ENCODE results near the gene RGS3. TPM values are rescaled to one million over a fixed set of nuclear protein-coding genes. Genes with fewer than 3 reads are reported as not detected.

The RGS3 gene
- total RNA-seq, 1 experiment from 2014 or later: 16.6 TPM

DNA sequence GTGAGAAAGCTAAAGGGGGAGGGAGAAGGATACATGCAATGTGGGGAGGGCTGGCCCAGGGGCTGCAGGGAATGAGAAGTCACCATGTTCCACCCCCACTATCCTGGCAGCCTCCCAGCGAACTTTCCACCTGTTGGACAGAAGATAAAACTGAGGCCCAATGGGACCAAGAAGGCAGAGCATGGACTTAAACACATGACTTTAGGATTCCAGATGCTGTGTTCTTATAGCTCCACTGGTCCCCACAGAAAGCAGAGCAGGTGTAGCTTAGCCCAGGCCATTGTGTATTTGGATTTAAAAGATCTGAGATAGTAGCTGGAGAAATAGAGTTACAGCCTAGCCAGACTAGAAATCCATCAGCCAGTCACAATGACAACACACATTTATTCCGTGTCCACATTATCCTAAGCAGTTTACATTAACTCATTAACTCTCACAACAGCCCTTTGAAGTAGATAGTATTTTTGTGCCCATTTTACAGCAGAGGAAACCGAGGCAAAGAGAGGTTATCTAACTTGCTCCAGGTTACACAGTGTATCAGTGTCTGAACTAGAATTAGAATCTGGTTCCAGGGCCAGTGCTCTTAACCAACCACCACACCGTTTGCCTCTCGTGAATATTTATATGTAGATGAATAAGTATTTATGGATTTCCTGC, 121.0 kb downstream of the RGS3 start:
- CTCF ChIA-PET: no interaction called here
- POLR2A ChIA-PET: interaction anchor here (1.0 kb wide), 1 partner anchor 121 kb away, joined by 3 read pairs; the partner anchor contains the start of gene RGS3
- DNase-seq (ENCODE audit: low spot score) (no peak), ATAC-seq (no peak)
- Mint-ChIP-seq H3K4me1 (0 out of 2 replicates have a peak, but pooled peaks cover 4% of the 10 kb centered on the region), H3K36me3 (no peaks in the 10 kb centered on the region), H3K9me3 (no peaks in the 10 kb centered on the region), H3K27me3 (ENCODE audit: low read depth) (no peaks in the 10 kb centered on the region), H3K4me3 (no peak overlapping the region), H3K27ac (no peak overlapping the region)
- TF ChIP-seq SOX15 (CRISPR knock-in tag; IDR thresholded peaks at IDR 0.05): no peak
- TF ChIP-seq PRRX2 (CRISPR knock-in tag; IDR thresholded peaks at IDR 0.05): no peak
- no peak for TF ChIP-seq CBFB (CRISPR knock-in tag; IDR thresholded peaks at IDR 0.05; ENCODE audit: low read depth)
- no peak for TF ChIP-seq TEAD4 (CRISPR knock-in tag; IDR thresholded peaks at IDR 0.05)
- TF ChIP-seq, protein P1, sequence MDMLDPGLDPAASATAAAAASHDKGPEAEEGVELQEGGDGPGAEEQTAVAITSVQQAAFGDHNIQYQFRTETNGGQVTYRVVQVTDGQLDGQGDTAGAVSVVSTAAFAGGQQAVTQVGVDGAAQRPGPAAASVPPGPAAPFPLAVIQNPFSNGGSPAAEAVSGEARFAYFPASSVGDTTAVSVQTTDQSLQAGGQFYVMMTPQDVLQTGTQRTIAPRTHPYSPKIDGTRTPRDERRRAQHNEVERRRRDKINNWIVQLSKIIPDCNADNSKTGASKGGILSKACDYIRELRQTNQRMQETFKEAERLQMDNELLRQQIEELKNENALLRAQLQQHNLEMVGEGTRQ (CRISPR knock-in tag; IDR thresholded peaks at IDR 0.05): no peak

DNA sequence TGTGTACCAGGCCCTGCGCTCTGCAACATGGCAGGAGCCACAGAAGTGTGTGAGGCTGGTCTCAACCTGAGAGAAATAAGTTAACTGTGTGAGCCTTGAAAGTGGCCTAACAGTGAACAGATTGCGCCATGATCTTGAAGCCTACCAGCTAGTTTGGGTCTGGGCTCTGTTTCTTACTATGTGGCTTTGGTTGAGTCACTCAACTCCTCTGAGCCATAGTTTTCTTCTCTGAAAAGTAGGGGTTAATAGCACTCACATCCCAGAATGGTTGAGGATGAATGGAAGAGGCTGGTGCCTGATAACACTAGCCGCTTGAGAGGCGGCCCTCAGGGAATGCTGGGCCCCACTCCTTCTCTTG, 121.5 kb downstream of the RGS3 start:
- ChIA-PET POLR2A (interaction anchor here (1.0 kb wide), 1 partner anchor 121 kb away, joined by 3 read pairs; the partner anchor contains the start of gene RGS3), CTCF (interaction anchor here (4.2 to 20.2 kb wide), 2 partner anchors 69 to 139 kb away, joined by 34 to 962 read pairs; no protein-coding TSS in a partner anchor)
- Mint-ChIP-seq H3K27ac (no peak overlapping the region), H3K9me3 (no peaks in the 10 kb centered on the region), H3K27me3 (ENCODE audit: low read depth) (no peaks in the 10 kb centered on the region), H3K4me3 (no peak overlapping the region), H3K36me3 (no peaks in the 10 kb centered on the region), H3K4me1 (no peaks in the 10 kb centered on the region)
- DNase-seq (ENCODE audit: low spot score) (no peak), ATAC-seq (no peak)
- no peak for TF ChIP-seq KAT7 (CRISPR knock-in tag; IDR thresholded peaks at IDR 0.05; ENCODE audit: borderline replicate concordance)
- TF ChIP-seq RORB (CRISPR knock-in tag; IDR thresholded peaks at IDR 0.05): no peak
- TF ChIP-seq E2F4 (CRISPR knock-in tag; IDR thresholded peaks at IDR 0.05; ENCODE audit: borderline replicate concordance, low read depth): no peak
- no peak for TF ChIP-seq NFATC4 (CRISPR knock-in tag; IDR thresholded peaks at IDR 0.05)
- no peak for TF ChIP-seq E2F5 (CRISPR knock-in tag; IDR thresholded peaks at IDR 0.05)
- no peak for TF ChIP-seq ZNF512 (CRISPR knock-in tag; IDR thresholded peaks at IDR 0.05; ENCODE audit: borderline replicate concordance)

DNA sequence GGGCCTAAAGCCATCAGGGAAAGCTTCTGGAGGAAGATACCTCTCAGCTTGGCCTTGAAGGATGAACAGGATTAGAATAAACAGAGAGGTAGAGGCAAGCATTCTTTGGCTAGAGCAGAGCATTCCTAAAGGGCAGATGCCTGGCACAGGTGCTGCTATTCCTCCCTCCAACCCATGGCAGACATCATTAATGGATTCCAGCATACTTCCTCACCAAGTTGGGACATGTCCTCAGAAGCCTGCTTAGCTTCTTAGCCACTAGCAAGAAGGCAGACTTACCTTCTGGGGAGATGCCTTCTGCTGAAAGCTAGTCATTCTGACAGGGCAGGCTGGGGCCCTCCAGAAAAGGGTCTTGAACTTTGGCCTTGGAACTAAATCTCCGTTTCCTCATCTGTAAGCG, 122.0 kb downstream of the RGS3 start:
- ATAC-seq (no peak), DNase-seq (ENCODE audit: low spot score) (no peak)
- no peak overlapping the region for H3K4me3 Mint-ChIP-seq
- no peak overlapping the region for H3K27ac Mint-ChIP-seq
- no peaks in the 10 kb centered on the region for H3K27me3 Mint-ChIP-seq (ENCODE audit: low read depth)
- POLR2A ChIA-PET: no interaction called here
- TF ChIP-seq CREB1 (CRISPR knock-in tag; IDR thresholded peaks at IDR 0.05): no peak
- TF ChIP-seq ETV6 (CRISPR knock-in tag; IDR thresholded peaks at IDR 0.05): no peak
- no peak for TF ChIP-seq ZNF671 (CRISPR knock-in tag; IDR thresholded peaks at IDR 0.05)
- no peaks in the 10 kb centered on the region for H3K36me3 Mint-ChIP-seq
- CTCF ChIA-PET: interaction anchor here (4.2 to 20.2 kb wide), 2 partner anchors 69 to 139 kb away, joined by 34 to 962 read pairs; no protein-coding TSS in a partner anchor
- H3K9me3 Mint-ChIP-seq: no peaks in the 10 kb centered on the region
- H3K4me1 Mint-ChIP-seq: no peaks in the 10 kb centered on the region

GRCh38 chr9:113587471-113588031, 124.0 kb downstream of the RGS3 start:
- Mint-ChIP-seq H3K27ac (no peak overlapping the region), H3K4me1 (peaks cover 16% of the 10 kb centered on the region), H3K36me3 (no peaks in the 10 kb centered on the region), H3K27me3 (ENCODE audit: low read depth) (no peaks in the 10 kb centered on the region), H3K4me3 (no peak overlapping the region), H3K9me3 (no peaks in the 10 kb centered on the region)
- DNase-seq (ENCODE audit: low spot score): peak; percentile 74
- ATAC-seq: peak; percentile 57
- TF ChIP-seq ZNF423 (CRISPR knock-in tag; IDR thresholded peaks at IDR 0.05) (peak; percentile 19; the same call in 1 of the 2 replicates), ELF4 (CRISPR knock-in tag; IDR thresholded peaks at IDR 0.05; ENCODE audit: low read depth) (no peak), ATF1 (CRISPR knock-in tag; IDR thresholded peaks at IDR 0.05) (no peak)
- TF ChIP-seq, protein P2, sequence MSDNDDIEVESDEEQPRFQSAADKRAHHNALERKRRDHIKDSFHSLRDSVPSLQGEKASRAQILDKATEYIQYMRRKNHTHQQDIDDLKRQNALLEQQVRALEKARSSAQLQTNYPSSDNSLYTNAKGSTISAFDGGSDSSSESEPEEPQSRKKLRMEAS (CRISPR knock-in tag; IDR thresholded peaks at IDR 0.05): no peak
- ChIA-PET CTCF (interaction anchor here (0.9 to 20.2 kb wide), 13 partner anchors 8 to 313 kb away, joined by 3 to 962 read pairs (median 6); partner anchors contain the start of genes ALAD, C9orf43, CDC26 and POLE3), POLR2A (interaction anchor here (0.5 kb wide), 1 partner anchor 79 kb away, joined by 4 read pairs; no protein-coding TSS in a partner anchor)
